A549 (cell line): ENCODE measurements around the gene ZSCAN18. TPM values are rescaled to one million over a fixed set of nuclear protein-coding genes. Genes with fewer than 3 reads are reported as not detected.

Experiments
- ATAC-seq, 2 experiments: fragments of 200-7000 bp in 1 of 2; fragments of >200 bp in 1 of 2; cut with Nextera tagmentation in 1 of 2; cut with Tn5 transposase in 1 of 2; 3 replicates each; pipeline versions ENCODE4 v1.8.0 to v1.9.1; 2018 to 2020; ENCODE audit warnings: mild to moderate bottlenecking in 1 of 2, moderate library complexity in 1 of 2
- CTCF ChIA-PET: fragments of 300-600 bp; sonication (Branson Sonifier 250); formaldehyde crosslinking; extraction: SDS; loops from one replicate; lab custom pipeline; 2021; ENCODE audit warnings: antibody characterized with exemption, inconsistent platforms; lab: Yijun Ruan, JAX
- POLR2A ChIA-PET: fragments of 350-600 bp; formaldehyde crosslinking; extraction: SDS; loops from one replicate; lab custom pipeline; 2021; ENCODE audit warnings: antibody characterized with exemption, inconsistent platforms; lab: Yijun Ruan, JAX
- DNase-seq, 2 experiments: peaks; one replicate each; pipeline versions ENCODE4 v3.0.0 to v3.0.0-alpha.2; 2011 to 2016; ENCODE audit warnings: low read depth in 1 of 2, low spot score in 1 of 2
- FAIRE-seq: peaks from 2 replicates; lab custom pipeline; 2011; peaks lifted over from hg19 to GRCh38; lab: Jason Lieb, UNC
- H3K27ac ChIP-seq, 2 experiments: fragments of >200 bp; sonication (Bioruptor Twin); formaldehyde crosslinking; 3 replicates each; pipeline ENCODE4 v1.5.1; 2016 to 2017
- H3K4me1 ChIP-seq: fragments of >200 bp; sonication (Bioruptor Twin); formaldehyde crosslinking; 3 replicates; pipeline ENCODE4 v1.6.1; 2016
- H3K4me2 ChIP-seq: fragments of >200 bp; sonication (Bioruptor Twin); formaldehyde crosslinking; 3 replicates; pipeline ENCODE4 v1.6.1; 2016
- H3K4me3 ChIP-seq: fragments of >200 bp; sonication (Bioruptor Twin); formaldehyde crosslinking; 3 replicates; pipeline ENCODE4 v1.5.1; 2016
- H3K9me3 ChIP-seq: fragments of >200 bp; sonication (Bioruptor Twin); formaldehyde crosslinking; 3 replicates; pipeline ENCODE4 v1.6.1; 2016
- CBX2 ChIP-seq: fragments of 200-600 bp; sonication (generic); IDR thresholded peaks from 2 replicates; pipeline ENCODE4 v1.6.1; 2016; ENCODE audit warnings: low read depth, mild to moderate bottlenecking, borderline replicate concordance
- CEBPB ChIP-seq, 2 experiments: fragments of >200 bp in 1 of 2; sonication (Bioruptor Twin) in 1 of 2; formaldehyde crosslinking in 1 of 2; IDR thresholded peaks; 2 replicates each; pipeline ENCODE4 v1.6.1; 2012 to 2016
- HEYL ChIP-seq: fragments of 250-450 bp; sonication (Bioruptor Pico); IDR thresholded peaks from 2 replicates; pipeline ENCODE4 v1.8.0; 2021; ENCODE audit warnings: mild to moderate bottlenecking, moderate library complexity
- HMGXB4 ChIP-seq: fragments of 250-450 bp; sonication (Bioruptor Pico); IDR thresholded peaks from 2 replicates; pipeline ENCODE4 v1.5.0; 2021; ENCODE audit warnings: mild to moderate bottlenecking, moderate library complexity, borderline replicate concordance
- KDM1A ChIP-seq: fragments of 200-600 bp; sonication (generic); IDR thresholded peaks from 2 replicates; pipeline ENCODE4 v1.6.1; 2016; ENCODE audit warnings: low read depth, mild to moderate bottlenecking
- MAZ ChIP-seq: fragments of 150-350 bp; IDR thresholded peaks from 2 replicates; pipeline ENCODE4 v1.6.1; 2014; ENCODE audit warnings: antibody characterized with exemption, low read depth, low read length, borderline replicate concordance
- MYC ChIP-seq: IDR thresholded peaks from 2 replicates; pipeline ENCODE4 v1.6.1; 2012; ENCODE audit warnings: mild to moderate bottlenecking, inconsistent platforms, low read length, improper control_type of control experiment, borderline replicate concordance
- NFE2L2 ChIP-seq: fragments of 150-350 bp; conservative IDR thresholded peaks from 2 replicates; pipeline ENCODE4 v1.6.1; 2014; ENCODE audit warnings: low read length
- NPAS2 ChIP-seq: fragments of 250-450 bp; sonication (Bioruptor Pico); IDR thresholded peaks from 2 replicates; pipeline ENCODE4 v1.8.0; 2022; ENCODE audit warnings: mild to moderate bottlenecking, moderate library complexity, borderline replicate concordance
- POLR2A ChIP-seq: IDR thresholded peaks from 2 replicates; pipeline ENCODE4 v1.6.1; 2012; ENCODE audit warnings: mild to moderate bottlenecking, low read length
- POLR2AphosphoS2 ChIP-seq: conservative IDR thresholded peaks from 2 replicates; pipeline ENCODE4 v1.6.1; 2012; ENCODE audit warnings: low read length, improper control_type of control experiment, inconsistent platforms
- RARB ChIP-seq: fragments of 250-450 bp; sonication (Bioruptor Pico); IDR thresholded peaks from 2 replicates; pipeline ENCODE4 v1.8.0; 2021; ENCODE audit warnings: mild to moderate bottlenecking, moderate library complexity
- RFX5 ChIP-seq: fragments of 450-650 bp; IDR thresholded peaks from 2 replicates; pipeline ENCODE4 v1.7.1; 2014; ENCODE audit warnings: antibody characterized with exemption, mild to moderate bottlenecking, moderate library complexity
- SMC3 ChIP-seq: fragments of >200 bp; sonication (Bioruptor Twin); formaldehyde crosslinking; IDR thresholded peaks from 3 replicates; pipeline ENCODE4 v1.6.1; 2018; ENCODE audit warnings: inconsistent platforms
- TFCP2L1 ChIP-seq: fragments of 250-450 bp; sonication (Bioruptor Pico); IDR thresholded peaks from 2 replicates; pipeline ENCODE4 v1.5.0; 2021; ENCODE audit warnings: mild to moderate bottlenecking
- TP53 ChIP-seq: fragments of 250-450 bp; sonication (Bioruptor Pico); IDR thresholded peaks from 2 replicates; pipeline ENCODE4 v1.5.0; 2021; ENCODE audit warnings: mild to moderate bottlenecking, moderate library complexity
- ZC3H11A ChIP-seq: fragments of 450-650 bp; IDR thresholded peaks from 2 replicates; pipeline ENCODE4 v1.6.1; 2014; ENCODE audit warnings: antibody characterized with exemption, mild to moderate bottlenecking
- WGBS: methylation state at CpG from one replicate; pipeline ENCODE4 v1.1.6; 2017; ENCODE audit errors: missing lambda C conversion rate; 5-methylcytosine and 5-hydroxymethylcytosine counted together
- polyA plus RNA-seq, 4 experiments: library from polyadenylated mRNA; depleted of rRNA in 3 of 4; stranded (reverse); fragments of >200 nt; fragmentation: RNase III in 1 of 4; extraction: RNeasy Plus Mini Kit Qiagen cat#74134 plus additional on column Dnase treatment in 1 of 4; gene quantifications; 2 replicates in 3 of 4; 3 replicates in 1 of 4; pipeline ENCODE4 v1.2.3, GENCODE V29; 2011 to 2017
- TF ChIP-seq, protein P1 (sequence below): fragments of 450-650 bp; IDR thresholded peaks from 2 replicates; pipeline ENCODE4 v1.6.1; 2014; ENCODE audit warnings: antibody characterized with exemption
- TF ChIP-seq, protein P2 (sequence below): IDR thresholded peaks from 2 replicates; pipeline ENCODE4 v1.6.1; 2012; ENCODE audit warnings: low read depth, borderline replicate concordance
- TF ChIP-seq, protein P3 (sequence below): fragments of >200 bp; sonication (Bioruptor Twin); formaldehyde crosslinking; IDR thresholded peaks from 2 replicates; pipeline ENCODE4 v1.6.1; 2016
- TF ChIP-seq, protein P4 (sequence below): fragments of 200-600 bp; sonication (generic); IDR thresholded peaks from 2 replicates; pipeline ENCODE4 v1.6.1; 2016; ENCODE audit warnings: antibody characterized with exemption, mild to moderate bottlenecking, moderate library complexity

The ZSCAN18 gene
- polyA plus RNA-seq, 2 of the 4 experiments (the other 2 are of a cell fraction): 2.3 to 2.9 TPM

GRCh38 chr19:58052256-58052655 lies 45.8 kb downstream of the ZSCAN18 start:
- POLR2A ChIA-PET: no interaction called here
- CTCF ChIA-PET: interaction anchor here (0.6 kb wide), 1 partner anchor 21 kb away, joined by 3 read pairs; no protein-coding TSS in a partner anchor
- WGBS: 60% methylated on average over 13 of the region's 16 CpGs
- H3K4me2 ChIP-seq: no peak overlapping the region
- DNase-seq (no peak), FAIRE-seq (no peak), ATAC-seq (no peak)
- no peak overlapping the region for H3K4me3 ChIP-seq
- no peaks in the 10 kb centered on the region for H3K4me1 ChIP-seq
- TF ChIP-seq CBX2 (no peak), MAZ (no peak), TFCP2L1 (no peak), RARB (CRISPR knock-in tag) (no peak), POLR2AphosphoS2 (no peak), POLR2A (no peak), KDM1A (no peak), RFX5 (no peak), SMC3 (no peak), ZC3H11A (no peak), HMGXB4 (CRISPR knock-in tag) (no peak), MYC (no peak), CEBPB (IDR thresholded peaks at IDR 0.05) (no peak)
- TF ChIP-seq, protein P1, sequence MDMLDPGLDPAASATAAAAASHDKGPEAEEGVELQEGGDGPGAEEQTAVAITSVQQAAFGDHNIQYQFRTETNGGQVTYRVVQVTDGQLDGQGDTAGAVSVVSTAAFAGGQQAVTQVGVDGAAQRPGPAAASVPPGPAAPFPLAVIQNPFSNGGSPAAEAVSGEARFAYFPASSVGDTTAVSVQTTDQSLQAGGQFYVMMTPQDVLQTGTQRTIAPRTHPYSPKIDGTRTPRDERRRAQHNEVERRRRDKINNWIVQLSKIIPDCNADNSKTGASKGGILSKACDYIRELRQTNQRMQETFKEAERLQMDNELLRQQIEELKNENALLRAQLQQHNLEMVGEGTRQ: no peak
- TF ChIP-seq, protein P2, sequence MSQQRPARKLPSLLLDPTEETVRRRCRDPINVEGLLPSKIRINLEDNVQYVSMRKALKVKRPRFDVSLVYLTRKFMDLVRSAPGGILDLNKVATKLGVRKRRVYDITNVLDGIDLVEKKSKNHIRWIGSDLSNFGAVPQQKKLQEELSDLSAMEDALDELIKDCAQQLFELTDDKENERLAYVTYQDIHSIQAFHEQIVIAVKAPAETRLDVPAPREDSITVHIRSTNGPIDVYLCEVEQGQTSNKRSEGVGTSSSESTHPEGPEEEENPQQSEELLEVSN: no peak
- TF ChIP-seq, protein P3, sequence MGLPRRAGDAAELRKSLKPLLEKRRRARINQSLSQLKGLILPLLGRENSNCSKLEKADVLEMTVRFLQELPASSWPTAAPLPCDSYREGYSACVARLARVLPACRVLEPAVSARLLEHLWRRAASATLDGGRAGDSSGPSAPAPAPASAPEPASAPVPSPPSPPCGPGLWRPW: no peak
- TF ChIP-seq, protein P4, sequence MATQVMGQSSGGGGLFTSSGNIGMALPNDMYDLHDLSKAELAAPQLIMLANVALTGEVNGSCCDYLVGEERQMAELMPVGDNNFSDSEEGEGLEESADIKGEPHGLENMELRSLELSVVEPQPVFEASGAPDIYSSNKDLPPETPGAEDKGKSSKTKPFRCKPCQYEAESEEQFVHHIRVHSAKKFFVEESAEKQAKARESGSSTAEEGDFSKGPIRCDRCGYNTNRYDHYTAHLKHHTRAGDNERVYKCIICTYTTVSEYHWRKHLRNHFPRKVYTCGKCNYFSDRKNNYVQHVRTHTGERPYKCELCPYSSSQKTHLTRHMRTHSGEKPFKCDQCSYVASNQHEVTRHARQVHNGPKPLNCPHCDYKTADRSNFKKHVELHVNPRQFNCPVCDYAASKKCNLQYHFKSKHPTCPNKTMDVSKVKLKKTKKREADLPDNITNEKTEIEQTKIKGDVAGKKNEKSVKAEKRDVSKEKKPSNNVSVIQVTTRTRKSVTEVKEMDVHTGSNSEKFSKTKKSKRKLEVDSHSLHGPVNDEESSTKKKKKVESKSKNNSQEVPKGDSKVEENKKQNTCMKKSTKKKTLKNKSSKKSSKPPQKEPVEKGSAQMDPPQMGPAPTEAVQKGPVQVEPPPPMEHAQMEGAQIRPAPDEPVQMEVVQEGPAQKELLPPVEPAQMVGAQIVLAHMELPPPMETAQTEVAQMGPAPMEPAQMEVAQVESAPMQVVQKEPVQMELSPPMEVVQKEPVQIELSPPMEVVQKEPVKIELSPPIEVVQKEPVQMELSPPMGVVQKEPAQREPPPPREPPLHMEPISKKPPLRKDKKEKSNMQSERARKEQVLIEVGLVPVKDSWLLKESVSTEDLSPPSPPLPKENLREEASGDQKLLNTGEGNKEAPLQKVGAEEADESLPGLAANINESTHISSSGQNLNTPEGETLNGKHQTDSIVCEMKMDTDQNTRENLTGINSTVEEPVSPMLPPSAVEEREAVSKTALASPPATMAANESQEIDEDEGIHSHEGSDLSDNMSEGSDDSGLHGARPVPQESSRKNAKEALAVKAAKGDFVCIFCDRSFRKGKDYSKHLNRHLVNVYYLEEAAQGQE: no peak
- H3K9me3 ChIP-seq: peaks cover 83% of the 10 kb centered on the region
- H3K27ac ChIP-seq: no peak overlapping the region

- no peak for TF ChIP-seq NFE2L2
- no peak for TF ChIP-seq HEYL (CRISPR knock-in tag)
- no peak for TF ChIP-seq MYC
- no peak for TF ChIP-seq NPAS2 (CRISPR knock-in tag)
- no peak for TF ChIP-seq TP53
- 0% methylated on average over 5 of the region's 12 CpGs for WGBS
- Histone ChIP-seq H3K27ac (no peak overlapping the region), H3K9me3 (peaks cover 80% of the 10 kb centered on the region), H3K4me2 (no peak overlapping the region), H3K4me1 (no peaks in the 10 kb centered on the region), H3K4me3 (no peak overlapping the region)
- no peak for DNase-seq
- FAIRE-seq: no peak
- ChIA-PET POLR2A (no interaction called here), CTCF (no interaction called here)
- no peak for ATAC-seq
Measured at GRCh38 chr19:58047672-58048071, 50.4 kb downstream of the ZSCAN18 start.
